GM18498 (cell line): ENCODE data around the gene PPIL1.

Source experiments
- ATAC-seq: cut with Tn5 transposase; IDR thresholded peaks from one replicate; pipeline ENCODE4 v1.9.1; 2021; ENCODE audit warnings: mild to moderate bottlenecking, moderate library complexity; ENCODE audit not compliant: unreplicated experiment

Gene PPIL1

DNA sequence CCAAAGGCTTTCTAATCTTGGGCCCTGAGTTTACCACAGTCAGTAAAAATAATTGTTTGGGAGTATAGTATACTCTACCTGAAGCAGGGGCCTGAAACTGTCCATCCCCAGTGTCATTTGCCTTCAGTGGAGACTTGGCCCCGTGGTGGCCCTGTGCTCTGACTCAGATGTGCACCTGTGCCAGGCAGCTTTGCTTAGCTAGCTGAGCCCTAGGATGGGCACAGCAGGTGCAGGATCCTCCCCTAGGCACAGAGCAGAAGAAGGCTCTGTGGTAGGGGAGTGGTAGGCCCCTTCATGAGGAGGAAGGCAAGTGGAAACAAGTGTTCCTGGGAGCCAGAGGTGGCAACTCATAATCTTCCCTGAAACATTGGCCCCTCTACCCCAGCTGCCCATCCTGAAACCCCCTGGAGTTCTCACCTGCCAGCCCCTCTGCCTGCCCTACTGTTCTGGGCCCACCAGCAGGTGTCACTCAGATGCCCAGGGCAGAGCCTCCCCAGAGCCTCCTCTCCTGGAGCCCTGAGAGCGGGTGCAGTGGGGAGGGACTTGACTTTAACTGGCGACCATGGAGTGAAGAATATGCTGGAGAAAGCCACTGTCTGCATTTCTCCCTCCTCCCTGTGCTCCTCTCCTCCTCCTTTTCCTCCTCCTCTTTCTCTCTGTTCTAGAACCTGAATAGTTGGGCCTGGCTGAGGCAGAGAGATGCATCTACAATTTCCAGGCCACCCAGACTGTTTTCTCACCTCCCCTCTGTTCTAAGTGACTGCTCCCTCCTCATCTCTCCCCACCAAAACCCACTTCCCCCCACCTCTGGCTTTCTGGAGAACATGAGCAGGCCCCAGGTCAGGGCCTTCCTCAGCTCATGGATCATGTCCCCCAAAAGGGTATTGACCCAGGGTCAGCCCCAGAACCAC, 38.2 kb downstream of the PPIL1 start:
- no peak for ATAC-seq

DNA sequence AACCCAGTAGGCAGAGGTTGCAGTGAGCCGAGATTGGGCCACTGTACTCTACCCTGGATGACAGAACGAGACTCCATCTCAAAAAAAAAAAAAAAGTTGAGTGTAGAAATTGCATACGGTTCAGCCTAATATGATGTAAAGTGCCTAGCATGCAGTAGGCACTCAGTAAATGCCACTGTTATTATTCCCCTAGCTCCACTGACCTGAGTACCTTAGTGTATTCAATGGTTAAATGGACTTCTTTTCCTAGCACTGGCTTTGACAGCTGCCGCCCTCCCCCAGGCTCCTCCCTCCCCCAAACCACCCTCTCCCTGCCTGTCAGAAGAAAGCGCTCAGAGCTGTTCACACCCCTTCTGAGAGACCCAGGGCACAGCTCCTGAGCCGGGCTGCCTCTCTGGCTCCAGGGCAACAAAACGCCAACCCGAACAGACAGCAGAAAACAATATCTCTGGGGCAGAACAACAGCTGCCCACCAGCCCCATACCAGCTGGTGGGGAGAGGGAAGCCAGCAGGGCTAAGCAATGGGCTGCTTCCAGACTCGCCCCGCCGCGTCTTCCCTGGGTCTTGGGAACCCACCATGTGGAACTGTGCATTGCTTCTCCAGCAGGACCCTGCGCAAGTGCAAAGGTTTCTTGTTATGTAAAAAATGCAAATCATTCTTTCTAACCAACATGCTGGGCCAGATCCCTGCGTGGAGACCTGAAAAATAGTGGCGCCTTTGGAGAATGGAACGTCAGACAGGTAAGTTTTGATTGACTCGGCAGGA, 39.8 kb downstream of the PPIL1 start:
- ATAC-seq = no peak

DNA sequence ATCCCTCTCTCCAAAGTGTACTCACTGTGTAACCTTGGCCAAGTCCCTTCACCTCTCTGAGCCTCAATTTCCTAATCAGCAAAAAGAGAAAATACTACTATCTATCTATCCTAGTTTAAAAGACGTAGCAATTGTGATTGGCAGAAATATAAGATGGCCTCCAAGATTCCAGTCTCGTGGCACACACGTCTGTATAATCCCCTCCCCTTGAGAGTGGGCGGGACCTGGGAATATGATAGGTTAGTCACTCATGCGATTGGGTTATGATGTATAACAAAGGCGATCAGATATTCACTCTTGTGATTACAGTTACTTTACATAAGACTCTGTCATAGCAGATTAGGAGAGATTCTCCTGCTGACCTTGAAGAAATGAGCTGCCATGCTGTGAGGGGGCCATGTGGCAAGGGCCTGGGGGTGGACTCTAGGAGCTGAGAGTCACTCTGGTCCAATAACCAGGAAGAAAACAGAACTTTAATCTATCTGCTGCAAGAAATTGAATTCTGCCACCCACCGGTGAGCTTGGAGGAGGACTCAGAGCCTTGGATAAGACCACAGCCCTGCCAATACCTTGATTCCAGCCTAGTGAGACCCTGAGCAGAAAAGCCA, 41.3 kb downstream of the PPIL1 start:
- no peak for ATAC-seq

DNA sequence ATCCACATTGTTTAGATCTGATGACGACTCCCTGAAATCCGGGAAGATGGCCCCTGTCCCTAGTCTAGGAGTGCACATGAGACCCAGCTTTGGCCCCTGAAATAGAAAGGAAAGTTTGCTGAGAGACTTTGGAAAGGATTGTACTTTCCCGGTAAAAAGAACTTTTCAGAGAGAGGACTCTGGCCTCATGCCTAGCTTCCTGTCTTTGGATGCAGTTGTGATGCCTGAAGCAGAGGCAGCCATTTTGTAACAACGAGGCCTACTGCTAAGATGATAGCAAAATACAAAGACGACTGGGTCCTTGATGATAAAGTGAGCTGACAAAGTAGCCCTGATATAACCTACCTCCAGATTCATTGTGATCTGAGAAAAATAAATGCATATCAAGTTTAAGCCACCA, 42.3 kb downstream of the PPIL1 start:
- no peak for ATAC-seq

DNA sequence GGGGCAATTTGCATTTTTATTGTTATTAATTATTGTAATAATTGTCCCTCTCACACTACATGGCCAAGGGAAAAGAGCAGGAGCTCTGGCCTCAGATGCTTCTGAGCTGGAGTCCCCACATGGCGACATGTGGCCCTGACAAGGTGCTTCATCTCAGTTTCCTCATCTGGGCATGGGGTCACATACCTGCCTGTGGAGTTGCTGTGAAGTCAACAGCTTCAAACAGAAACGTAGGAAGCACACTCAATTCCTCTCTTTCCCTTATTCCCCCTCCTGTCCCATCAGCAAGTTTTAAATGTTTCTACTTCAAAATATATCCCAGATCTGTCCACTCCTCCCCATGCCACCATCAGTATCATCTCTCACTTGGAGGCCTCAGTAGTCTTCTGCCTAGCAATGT, 44.0 kb downstream of the PPIL1 start:
- ATAC-seq = no peak

DNA sequence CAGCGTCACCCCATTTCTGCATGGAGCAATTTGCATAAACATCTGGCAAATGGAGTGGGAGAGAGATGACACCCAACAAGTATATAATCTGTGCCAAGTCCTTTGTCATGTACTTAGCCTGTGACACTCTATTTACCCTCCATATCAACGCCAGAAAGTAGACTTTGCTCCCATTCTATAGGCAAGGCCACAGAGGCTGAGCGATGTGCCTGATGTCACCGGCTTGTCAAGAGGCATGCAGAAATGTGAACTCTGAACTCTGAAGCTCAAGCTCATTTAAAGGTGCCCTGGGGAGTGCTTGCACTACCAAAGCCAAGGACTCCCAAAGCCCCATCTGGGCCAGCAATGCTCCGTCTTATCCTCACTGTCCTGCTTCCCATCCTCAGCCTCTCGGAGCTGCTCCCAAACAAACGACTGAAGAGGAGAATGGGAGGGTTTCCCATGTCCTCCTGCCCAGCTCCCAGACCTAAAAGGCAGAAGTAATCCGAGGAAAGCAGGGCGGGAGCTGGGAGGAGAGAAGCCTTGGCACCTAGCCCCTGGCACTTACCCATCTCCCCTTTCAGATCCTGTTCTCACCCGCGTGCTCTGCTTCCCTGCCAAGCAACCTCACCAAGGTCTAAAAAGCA, 44.6 kb downstream of the PPIL1 start:
- ATAC-seq = no peak

DNA sequence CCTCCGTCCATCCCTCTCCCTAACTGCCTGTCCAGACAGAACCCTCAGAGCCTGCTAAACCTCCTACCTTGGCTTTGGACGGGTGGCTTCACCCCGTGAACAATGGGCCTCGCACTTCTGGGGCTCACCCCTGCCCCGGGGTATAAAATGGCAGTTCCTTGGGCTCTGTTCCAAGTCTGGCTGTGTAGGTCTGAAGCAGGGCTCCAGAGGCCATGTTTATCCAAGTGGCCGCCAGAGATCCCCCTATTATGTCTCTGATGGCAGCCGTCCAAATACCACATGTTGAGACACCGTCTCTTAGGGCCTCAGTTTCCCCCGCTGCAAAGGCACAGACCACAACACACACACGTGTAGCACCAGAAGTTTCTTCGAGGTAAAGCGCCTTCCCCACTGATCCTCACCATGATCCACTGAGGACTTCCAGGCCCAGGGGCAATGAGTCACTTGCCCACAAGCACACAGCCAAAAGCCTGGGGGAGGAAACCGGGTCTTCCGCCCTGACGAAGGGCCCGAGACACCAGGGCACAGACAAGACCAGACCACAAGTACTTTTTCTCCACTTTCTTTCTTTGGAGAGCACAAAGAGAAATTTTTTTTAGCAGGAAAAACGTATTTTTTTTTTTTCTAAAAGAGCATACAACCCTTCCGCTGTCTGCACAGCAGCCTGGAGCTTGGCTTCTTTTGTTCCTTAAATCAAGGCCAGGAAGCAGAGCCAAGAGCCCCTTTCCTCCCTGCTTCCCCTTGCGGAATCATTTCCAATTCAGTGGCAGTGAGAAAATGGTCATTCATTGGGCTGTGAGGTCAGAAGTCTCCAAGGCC, 47.1 kb downstream of the PPIL1 start:
- no peak for ATAC-seq

DNA sequence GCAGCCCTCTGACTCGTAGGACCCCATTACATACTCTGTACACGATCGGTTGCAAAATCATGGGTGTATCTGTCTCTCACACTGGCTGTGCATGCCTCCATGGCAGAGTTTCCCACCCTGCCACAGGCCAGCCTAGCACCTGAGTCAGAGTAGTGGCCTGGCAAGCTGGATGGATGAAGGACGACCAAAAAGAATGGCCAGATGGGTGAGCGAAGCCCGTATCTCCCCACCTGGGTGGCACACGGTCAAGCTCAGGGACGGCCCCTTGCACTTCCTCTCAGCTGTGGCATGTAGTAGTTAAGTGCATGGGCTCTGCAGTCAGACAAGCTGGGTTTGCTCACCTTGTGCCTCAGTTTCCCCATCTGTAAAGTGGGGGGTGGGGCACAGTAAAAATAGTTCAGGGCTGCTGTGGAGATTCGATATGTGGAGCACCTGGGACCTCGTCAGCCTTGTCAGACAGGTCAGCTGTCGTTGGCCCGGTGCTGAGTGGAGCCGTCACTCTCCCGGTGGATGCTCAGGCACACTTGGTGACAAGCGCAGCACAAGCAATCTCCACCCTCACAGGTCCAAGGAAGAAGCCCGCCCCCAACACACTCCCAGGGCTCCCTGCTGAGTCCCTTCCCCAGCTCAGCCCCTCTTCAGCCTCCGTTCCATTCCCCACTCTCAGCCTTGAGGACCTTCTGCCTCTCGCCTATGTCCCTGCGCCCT, 47.9 kb downstream of the PPIL1 start:
- ATAC-seq = no peak

DNA sequence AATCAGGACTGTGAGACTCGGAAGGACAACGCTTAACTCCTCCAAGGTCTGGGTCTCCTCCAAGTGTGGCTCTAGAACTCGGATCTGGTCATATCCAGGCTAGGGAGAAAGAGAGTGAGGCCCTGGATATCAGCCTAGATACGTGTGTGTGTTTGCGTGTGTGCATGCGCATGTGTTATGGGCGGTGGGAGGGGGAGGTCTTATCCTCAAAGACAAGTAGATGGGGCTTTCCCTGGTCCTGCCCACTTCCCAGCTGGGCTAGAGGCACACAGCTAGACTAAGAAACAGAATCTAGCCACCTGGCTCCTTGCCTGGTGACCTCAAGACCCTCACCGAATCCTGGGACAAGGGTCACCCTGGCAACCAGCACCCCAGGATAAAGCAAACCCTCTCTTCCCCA, 48.6 kb downstream of the PPIL1 start:
- no peak for ATAC-seq

DNA sequence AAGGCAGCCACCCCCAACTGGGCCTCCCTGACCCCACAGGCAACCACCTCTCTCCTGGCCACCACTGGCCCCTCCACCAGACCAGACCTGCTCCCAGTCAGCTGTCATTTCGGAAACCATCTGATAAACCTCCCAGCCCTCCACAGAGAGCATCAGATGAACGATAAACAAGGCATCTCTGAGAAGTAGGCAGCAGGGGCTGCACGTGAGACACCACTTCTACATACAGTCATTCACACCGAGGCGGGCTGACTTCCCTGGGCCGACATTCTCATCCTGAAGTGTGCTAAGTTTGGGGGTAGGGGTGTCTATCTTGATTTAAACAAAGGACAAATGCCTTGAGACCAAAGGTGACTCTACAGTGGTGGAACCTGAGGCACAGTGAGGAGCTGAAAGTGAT, 49.2 kb downstream of the PPIL1 start:
- ATAC-seq = no peak

DNA sequence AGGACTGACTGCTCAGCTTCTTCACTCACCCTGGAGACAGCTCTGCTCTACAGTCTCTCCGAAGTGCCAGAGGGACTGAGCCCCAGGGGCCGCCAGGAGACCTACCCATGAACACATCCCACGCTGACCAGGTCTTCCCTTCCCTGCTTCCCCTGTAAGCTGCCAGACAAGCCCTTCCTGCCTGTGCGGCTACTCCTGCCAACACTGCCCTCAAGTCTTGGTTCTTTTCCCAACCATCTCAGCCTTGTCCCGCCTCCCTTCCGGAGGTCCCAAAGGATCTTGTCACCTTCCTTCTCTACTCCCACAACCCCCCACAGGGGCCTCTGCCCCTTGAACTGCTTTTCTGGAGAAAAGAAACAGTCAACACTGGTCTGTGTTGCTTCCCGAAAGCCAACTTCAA, 50.4 kb downstream of the PPIL1 start:
- no peak for ATAC-seq

DNA sequence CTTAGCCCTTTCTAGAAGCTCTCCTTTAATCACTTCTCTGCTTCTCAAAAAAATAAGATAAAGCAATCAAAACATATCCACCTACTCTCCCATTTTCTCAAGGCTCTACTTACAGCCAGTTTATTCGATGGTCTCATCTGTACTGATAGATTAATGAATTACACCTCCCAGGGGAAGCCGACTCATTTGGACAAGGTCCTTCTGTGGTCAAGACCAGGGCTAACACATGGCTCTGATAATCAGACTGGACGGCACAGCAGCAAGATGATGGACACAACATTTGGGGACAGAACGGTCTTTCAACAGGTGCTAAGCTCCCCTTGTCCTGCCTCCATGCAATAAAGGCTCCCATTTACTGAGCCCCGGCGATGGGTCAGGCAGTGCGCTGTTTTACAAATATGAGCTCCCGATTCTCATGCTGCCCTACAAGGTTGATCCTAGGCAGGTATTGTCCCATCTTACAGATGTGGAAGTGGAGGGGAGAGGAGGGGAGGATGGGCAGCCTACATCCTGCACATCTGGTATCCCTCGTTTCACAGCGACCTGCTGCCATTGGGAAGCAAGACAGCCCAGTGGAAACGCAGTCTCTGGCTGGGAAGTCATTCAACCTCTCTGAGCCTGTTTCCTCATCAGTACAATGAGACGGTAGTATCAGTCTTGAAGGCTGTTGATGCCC, 51.0 kb downstream of the PPIL1 start:
- no peak for ATAC-seq

DNA sequence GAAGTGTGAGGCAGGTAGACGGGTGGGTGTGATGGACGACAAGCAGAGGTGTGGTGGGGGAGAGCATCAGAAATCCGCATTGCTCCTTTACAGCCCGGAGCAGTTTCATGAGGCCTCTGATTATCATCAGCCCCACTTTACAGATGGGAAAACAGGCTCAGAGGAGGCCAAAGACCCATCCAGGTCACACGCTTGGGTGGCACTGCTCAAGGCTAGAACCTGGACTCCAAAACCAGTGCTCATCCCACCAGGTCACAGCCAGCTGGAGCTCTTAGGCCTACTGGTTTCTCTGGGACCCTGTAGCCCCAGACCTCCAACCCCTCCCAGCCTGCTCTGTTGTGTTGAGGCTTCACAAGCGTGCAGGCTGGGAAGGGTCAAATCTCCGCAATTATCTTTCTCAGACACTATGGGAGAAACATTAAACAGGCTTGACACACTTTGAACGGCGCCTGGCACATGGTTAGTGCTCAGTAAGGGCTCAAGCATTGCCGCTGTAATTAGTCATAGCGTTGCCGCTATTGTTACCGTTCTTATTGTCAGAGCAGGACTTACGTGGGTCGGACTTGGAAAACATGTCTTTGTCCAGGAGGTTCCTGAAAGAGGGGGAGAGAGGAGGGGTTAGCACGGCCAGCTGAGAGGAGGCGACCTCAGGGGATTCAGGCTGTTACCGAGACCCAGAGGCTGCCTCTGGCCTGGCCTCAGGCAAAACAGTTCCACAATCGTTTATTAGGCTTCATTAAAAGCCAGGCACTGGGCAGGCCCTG, 51.9 kb downstream of the PPIL1 start:
- ATAC-seq = no peak

DNA sequence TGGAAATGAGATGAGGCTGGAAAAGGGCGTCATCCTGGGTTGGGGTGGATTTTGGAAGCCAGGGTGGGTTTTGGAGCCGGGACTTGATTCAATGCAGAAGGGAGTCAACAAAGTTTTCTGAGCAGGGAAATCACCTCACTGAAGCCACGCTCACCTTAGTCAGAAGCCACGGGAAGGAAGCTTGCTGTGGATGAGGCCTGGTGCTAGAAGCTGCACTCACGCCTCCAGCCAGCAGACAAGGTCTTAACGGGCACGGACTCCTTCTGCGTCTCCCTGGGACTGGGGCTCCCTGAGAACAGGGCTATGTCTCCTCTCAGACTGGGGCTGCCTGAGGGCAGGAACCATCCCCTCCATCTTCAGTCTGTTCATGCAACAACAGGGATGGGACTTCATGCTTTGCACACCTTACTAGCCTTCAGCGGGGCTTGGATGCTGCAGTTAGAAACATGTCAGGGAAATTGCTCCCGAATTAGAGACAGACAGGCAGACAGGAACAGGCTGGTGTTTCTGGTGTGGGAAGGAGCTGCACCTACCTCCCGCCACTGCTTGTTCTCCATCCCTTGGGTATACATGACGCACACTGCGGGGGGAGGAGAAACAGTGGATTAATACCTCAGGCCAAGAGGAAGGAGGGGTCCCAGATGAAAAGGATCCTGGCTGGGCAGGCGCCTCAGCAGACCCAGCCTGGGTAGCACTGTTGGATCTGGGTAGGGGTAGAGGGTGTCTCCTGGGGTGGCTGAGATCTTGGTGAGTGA, 52.8 kb downstream of the PPIL1 start:
- no peak for ATAC-seq

DNA sequence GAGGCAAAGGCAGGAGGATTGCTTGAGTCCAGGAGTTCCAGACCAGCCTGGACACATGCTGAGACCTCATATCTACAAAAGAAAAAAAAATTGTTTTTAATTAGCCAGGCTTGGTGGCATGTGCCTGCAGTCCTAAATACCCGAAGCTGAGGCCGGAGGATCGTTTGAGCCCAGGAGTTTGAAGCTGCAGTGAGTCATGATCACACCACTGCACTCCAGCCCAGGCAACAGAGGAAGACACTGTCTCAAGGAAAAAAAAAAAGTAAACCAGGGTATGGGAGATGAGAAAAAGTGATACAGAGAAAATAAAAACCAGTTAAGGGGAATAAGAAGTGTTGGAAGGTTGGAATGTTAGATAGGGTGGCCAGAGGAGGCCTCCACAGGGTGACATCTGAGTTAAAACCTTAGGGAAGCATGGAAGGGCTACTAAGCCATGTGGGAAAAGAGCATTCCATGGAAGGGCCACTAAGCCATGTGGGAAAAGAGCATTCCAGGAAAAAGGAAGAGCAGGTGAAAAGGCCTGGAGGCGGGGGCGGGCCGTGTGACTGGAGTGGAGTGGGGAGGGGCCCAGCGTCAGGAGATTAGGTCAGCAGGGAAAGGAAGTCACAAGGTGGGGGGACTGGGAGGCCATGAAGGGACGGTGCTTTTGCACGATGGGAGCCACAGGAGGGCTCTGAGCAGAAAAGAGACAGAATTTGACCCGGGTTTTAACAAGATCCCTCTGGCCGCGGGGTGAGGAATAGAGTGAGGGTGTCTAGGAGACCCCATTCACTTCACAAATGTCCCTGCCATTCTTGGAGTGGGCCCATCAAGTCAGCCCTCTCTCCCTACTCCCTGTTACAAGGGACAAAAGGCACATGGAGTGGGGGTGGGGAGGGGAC, 53.7 kb downstream of the PPIL1 start:
- no peak for ATAC-seq

DNA sequence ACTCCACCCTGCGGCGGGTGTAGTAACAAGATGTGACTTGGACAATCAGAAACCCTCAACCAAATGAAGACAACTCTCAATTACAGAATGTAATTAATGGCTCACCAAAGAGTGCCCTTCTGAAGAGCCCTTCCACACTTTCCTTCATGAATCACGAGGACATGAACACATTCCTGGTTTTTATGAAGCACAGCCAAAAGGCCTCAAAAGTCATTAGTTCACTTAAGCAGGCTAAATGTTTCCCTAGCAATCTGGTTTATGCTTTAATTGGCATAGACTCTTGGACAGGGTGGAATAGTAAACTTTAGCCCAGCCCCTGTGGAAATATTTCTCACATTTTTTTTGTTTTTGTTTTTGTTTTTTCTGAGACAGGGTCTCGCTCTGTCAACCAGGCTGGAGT, 55.8 kb downstream of the PPIL1 start:
- no peak for ATAC-seq

DNA sequence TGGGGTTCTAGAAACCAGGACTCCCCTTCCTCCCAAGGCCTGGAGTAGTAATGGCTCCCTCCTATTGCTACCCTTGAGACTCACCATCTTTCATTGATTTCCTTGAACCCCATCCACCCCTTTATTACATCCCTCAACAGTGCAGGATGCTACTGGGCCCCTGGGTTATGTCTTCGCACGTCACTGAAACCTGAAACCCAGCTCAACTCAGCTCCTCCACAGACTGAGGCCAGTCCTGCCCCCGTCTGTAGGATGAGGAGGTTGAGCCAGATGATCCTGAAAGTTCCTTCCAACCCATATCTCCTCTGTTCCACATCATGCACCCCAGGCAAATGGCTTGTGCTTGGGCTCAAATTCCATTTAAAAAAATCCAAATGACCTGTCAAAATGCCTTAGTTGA, 56.8 kb downstream of the PPIL1 start:
- ATAC-seq = no peak
